Peyer's patch (tissue), 4 donors: ENCODE measurements around the gene TMEM18. TPM values are rescaled to one million over a fixed set of nuclear protein-coding genes. Genes with fewer than 3 reads are reported as not detected.

Source experiments
- DNase-seq, 3 donors: peaks; one replicate each; pipeline ENCODE4 v3.0.0-alpha.2; 2017 to 2019
- H3K27ac ChIP-seq, 4 donors: fragments of 200-600 bp; sonication (generic); one replicate each; pipeline ENCODE4 v1.5.1; 2016 to 2019
- H3K27me3 ChIP-seq, 2 donors: fragments of 200-600 bp; sonication (generic); one replicate each; pipeline ENCODE4 v1.5.1; 2019
- H3K36me3 ChIP-seq, 3 donors: fragments of 200-600 bp; sonication (generic); one replicate each; pipeline ENCODE4 v1.5.1; 2016 to 2019
- H3K4me1 ChIP-seq, 4 donors: fragments of 200-600 bp; sonication (generic); one replicate each; pipeline ENCODE4 v1.5.1; 2016 to 2019
- H3K4me3 ChIP-seq, 4 donors: fragments of 200-600 bp; sonication (generic); 1 replicate in 3 of 4; 2 replicates in 1 of 4; pipeline ENCODE4 v1.5.1; 2016 to 2019; ENCODE audit warnings: mild to moderate bottlenecking in 1 of 4
- H3K9me3 ChIP-seq, 4 donors: fragments of 200-600 bp; sonication (generic); one replicate each; pipeline ENCODE4 v1.5.1; 2016 to 2019; ENCODE audit warnings: mild to moderate bottlenecking in 1 of 4
- POLR2A ChIP-seq, 2 donors: fragments of 450-650 bp; IDR thresholded peaks; one replicate each; pipeline ENCODE4 v1.5.1; 2017; ENCODE audit warnings: antibody characterized with exemption in 2 of 2, mild to moderate bottlenecking in 2 of 2, moderate library complexity in 2 of 2
- total RNA-seq, 4 donors: library from RNA; depleted of rRNA; stranded (reverse); fragments of >200 nt; gene quantifications; one replicate each; pipeline ENCODE4 v1.1.0, GENCODE V29; 2016
- TF ChIP-seq, protein P1 (sequence below), 6 experiments: fragments of 450-650 bp in 4 of 6; fragments of 200-600 bp in 2 of 6; sonication (generic) in 1 of 6; IDR thresholded peaks; one replicate each; pipeline ENCODE4 v1.5.1; 2017 to 2019; ENCODE audit warnings: antibody characterized with exemption in 6 of 6, mild to moderate bottlenecking in 3 of 6, moderate library complexity in 1 of 6

The TMEM18 gene
- total RNA-seq, 4 donors from 2014 or later = 13.9 to 22.8 (median 16.4) TPM

DNA sequence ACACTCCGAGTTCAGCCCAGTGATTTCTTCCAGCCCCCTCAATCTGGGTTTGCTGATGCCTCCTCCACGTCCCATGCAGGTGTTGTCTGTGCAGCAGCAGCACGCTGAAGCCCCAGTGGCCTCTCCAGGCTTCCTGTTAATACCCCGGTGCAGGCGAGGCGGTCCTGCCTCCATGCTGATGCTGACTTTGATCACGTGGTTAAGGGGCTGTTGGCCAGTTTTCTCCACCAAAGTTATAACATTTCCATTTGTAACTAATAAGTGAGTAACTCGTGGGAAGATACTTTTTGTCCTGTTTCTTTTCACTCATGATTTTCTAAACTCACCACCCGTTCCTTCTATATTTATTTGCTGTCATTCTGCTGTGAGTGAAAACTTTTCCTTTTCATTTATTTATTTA, 42.5 kb upstream of the TMEM18 start:
- Histone ChIP-seq H3K27ac (no peak overlapping the region), H3K4me1 (no peaks in the 10 kb centered on the region), H3K4me3 (no peak overlapping the region), H3K27me3 (no peaks in the 10 kb centered on the region), H3K36me3 (no peaks in the 10 kb centered on the region), H3K9me3 (no peaks in the 10 kb centered on the region)
- TF ChIP-seq POLR2A (IDR thresholded peaks at IDR 0.05) = no peak
- TF ChIP-seq, protein P1, sequence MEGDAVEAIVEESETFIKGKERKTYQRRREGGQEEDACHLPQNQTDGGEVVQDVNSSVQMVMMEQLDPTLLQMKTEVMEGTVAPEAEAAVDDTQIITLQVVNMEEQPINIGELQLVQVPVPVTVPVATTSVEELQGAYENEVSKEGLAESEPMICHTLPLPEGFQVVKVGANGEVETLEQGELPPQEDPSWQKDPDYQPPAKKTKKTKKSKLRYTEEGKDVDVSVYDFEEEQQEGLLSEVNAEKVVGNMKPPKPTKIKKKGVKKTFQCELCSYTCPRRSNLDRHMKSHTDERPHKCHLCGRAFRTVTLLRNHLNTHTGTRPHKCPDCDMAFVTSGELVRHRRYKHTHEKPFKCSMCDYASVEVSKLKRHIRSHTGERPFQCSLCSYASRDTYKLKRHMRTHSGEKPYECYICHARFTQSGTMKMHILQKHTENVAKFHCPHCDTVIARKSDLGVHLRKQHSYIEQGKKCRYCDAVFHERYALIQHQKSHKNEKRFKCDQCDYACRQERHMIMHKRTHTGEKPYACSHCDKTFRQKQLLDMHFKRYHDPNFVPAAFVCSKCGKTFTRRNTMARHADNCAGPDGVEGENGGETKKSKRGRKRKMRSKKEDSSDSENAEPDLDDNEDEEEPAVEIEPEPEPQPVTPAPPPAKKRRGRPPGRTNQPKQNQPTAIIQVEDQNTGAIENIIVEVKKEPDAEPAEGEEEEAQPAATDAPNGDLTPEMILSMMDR (IDR thresholded peaks at IDR 0.05) = no peak
- no peak for DNase-seq

DNA sequence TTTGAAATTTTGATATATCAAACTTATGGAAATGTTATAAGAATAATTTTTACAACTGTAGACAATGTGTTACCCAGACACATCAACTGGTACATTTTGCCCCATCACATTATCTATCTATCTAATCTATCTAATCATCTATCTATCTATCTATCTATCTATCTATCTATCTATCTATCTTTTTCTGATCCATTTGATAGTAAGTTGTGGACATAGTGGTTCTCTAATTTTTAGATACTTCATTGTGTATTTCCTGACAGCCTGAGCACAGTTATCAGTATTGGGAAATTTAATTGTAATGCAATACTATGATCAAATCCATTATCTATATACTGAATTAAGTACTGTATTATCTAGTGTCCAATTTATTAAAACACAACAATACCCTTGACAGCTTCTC, 42.0 kb upstream of the TMEM18 start:
- Histone ChIP-seq H3K27me3 (no peaks in the 10 kb centered on the region), H3K4me1 (no peaks in the 10 kb centered on the region), H3K4me3 (no peak overlapping the region), H3K36me3 (no peaks in the 10 kb centered on the region), H3K27ac (no peak overlapping the region), H3K9me3 (no peaks in the 10 kb centered on the region)
- no peak for DNase-seq
- TF ChIP-seq, protein P1 (IDR thresholded peaks at IDR 0.05) = no peak
- no peak for TF ChIP-seq POLR2A (IDR thresholded peaks at IDR 0.05)

DNA sequence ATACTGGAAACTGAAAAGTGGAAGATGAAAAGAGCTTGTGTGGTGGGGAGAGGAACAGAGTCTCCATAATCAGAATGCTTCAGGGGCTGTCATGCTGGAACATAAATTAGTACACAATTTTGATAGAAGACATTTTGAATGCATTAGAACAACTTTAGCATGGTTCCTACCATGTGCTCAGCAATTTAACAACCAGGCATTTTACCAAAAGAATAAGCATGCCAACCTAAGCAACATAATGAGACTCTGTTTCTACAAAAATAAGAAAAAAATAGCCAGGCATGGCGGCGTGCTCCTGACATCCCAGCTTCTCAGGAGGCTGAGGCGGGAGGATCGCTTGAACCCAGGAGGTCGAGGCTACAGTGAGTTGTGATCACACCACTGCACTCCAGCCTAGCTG, 40.5 kb upstream of the TMEM18 start:
- H3K9me3 ChIP-seq = no peaks in the 10 kb centered on the region
- no peaks in the 10 kb centered on the region for H3K36me3 ChIP-seq
- H3K4me1 ChIP-seq = no peaks in the 10 kb centered on the region
- H3K27ac ChIP-seq = no peak overlapping the region
- TF ChIP-seq, protein P1 (IDR thresholded peaks at IDR 0.05) = no peak
- no peak for TF ChIP-seq POLR2A (IDR thresholded peaks at IDR 0.05)
- no peak for DNase-seq
- H3K27me3 ChIP-seq = no peaks in the 10 kb centered on the region
- no peak overlapping the region for H3K4me3 ChIP-seq

DNA sequence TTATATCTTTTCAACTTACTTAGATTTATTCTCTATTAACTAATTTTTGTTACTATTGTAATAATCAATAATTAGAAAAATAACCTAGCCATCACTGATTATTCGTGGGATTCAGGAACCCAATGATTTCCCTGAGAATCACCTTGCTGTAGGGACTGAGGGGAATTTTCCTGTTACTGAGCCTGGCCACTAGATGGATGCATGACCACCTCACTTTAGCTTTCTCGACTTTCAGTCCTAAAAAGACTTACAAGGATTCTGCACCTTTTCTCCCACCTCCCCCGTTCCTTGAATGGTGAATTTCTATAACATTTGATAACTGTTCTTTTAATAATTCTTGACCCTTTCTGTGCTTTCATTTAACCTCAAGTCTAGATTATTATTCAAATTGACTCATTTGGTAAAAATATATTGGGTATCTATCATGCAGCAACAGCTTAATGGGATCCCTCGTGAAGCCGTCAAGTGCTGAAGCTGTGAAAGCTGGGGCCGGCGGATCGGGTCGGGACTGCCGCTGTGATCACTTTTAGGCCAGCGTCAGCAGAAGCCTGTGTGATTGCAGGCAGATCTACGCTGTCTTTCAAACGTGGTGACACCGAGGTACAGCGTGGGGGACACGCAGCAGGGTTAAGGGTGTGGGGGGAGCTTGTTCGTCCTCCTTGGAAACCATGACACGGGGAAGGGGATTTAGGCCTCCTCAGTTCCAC, 38.8 kb upstream of the TMEM18 start:
- no peak overlapping the region for H3K4me3 ChIP-seq
- no peak for TF ChIP-seq POLR2A (IDR thresholded peaks at IDR 0.05)
- TF ChIP-seq, protein P1 (IDR thresholded peaks at IDR 0.05) = no peak
- DNase-seq = no peak

DNA sequence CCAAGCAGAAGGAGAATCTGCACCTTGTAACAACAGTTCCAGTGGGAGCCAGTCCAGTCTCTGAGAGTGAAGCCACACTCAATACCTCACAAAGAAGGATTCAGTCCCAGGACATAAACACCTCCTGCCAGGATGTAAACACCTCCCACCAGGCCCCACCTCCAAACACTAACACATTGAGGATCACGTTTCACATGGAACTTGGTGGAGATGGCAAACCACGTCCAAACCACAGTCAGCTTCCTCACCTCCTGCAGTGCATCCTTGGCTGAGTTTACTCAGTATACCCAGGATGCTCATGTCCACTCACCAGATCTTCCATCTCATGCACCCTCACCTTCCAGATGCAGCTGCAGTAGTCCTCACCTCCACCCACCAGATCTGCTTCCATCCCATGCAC, 37.8 kb upstream of the TMEM18 start:
- no peak overlapping the region for H3K4me3 ChIP-seq

More for the DNA sequence above, 38.8 kb upstream of the TMEM18 start:
- Histone ChIP-seq H3K36me3 (no peaks in the 10 kb centered on the region), H3K27me3 (no peaks in the 10 kb centered on the region), H3K9me3 (no peaks in the 10 kb centered on the region), H3K27ac (no peak overlapping the region), H3K4me1 (no peaks in the 10 kb centered on the region)

More for the DNA sequence above, 37.8 kb upstream of the TMEM18 start:
- DNase-seq = no peak
- H3K4me1 ChIP-seq = no peaks in the 10 kb centered on the region
- no peaks in the 10 kb centered on the region for H3K36me3 ChIP-seq
- TF ChIP-seq POLR2A (IDR thresholded peaks at IDR 0.05) = no peak
- TF ChIP-seq, protein P1 (IDR thresholded peaks at IDR 0.05) = no peak
- H3K27ac ChIP-seq = no peak overlapping the region
- no peaks in the 10 kb centered on the region for H3K27me3 ChIP-seq
- H3K9me3 ChIP-seq = no peaks in the 10 kb centered on the region
